HUDEP-2 (cell line): ENCODE data around the gene MAP4K5.

Experiments
- DNase-seq, 76 experiments: peaks; one replicate each; lab custom pipeline; 2025; ENCODE audit not compliant: unreplicated experiment in 76 of 76; lab: John Stamatoyannopoulos, UW

MAP4K5 gene

DNA sequence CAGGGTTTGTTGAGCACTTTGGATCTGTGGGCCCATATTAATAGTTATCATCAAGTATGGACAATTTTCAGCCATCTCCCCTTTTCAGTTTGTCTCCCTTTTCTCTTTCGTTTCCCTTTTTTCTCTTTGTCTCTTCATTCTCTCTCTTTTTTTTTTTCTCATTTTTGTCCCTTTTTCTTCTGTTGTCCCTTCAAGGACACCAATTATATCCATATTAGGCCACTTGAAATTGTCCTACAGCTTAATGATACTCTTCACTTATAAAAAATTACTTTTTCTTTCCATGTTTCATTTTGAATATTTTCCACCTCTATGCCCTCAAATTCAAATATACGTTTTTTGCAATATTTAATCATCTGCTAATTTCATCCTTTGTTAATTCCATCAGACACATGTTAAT is 53.3 kb downstream of the MAP4K5 start:
- no peak for DNase-seq

DNA sequence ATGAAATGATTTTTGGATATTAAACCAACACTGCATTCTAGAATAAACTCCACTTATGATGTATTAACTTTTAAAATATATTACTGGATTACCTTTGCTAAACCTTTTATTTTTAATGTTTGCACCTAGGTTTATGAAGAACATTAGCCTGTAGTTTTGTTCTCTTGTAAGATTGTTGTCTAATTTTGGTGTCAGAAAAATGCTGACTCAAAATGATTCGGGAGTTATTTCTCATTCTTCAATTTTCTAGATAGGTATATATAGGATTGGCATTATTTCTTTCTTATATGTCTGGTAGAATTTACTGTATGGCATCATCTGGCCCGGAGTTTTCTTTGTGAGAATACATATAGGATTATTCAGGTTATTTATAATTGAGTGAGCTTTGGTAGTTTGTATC is 54.6 kb downstream of the MAP4K5 start:
- no peak for DNase-seq

DNA sequence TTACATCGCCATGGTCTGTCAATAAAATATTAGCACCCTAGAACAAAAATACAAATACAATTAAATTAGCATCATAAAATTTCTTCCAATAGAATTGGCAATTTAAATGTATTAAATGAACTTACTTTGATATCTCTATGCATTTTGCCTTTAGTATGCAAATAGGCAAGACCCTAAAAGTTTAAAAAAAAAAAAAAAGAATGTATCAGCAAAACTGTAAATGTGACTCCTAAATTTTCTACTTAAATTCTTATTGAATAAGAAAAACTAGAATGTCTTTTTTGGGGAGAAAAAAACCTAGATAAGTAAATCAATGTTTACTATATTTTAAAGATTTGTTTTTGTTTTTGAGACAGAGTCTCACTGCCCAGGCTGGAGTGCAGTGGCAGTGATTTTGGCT is 56.2 kb downstream of the MAP4K5 start:
- no peak for DNase-seq

DNA sequence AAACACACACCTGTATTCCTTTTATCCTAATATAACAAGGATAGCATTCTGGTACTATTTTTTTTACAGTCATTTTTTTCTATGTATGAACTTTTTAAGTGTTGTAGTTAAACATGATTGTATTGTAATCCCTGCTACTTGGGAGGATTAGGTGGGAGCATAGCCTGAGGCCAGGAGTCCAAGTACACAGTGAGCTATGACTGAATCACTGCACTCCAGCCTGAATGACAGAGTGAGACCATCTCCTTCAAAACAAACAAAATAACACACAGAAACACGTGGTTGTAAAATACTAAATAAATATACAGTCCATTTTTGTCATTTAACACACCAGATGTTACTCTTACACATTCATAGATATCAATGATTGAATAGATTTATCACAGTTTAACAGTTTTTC is 56.9 kb downstream of the MAP4K5 start:
- no peak for DNase-seq

DNA sequence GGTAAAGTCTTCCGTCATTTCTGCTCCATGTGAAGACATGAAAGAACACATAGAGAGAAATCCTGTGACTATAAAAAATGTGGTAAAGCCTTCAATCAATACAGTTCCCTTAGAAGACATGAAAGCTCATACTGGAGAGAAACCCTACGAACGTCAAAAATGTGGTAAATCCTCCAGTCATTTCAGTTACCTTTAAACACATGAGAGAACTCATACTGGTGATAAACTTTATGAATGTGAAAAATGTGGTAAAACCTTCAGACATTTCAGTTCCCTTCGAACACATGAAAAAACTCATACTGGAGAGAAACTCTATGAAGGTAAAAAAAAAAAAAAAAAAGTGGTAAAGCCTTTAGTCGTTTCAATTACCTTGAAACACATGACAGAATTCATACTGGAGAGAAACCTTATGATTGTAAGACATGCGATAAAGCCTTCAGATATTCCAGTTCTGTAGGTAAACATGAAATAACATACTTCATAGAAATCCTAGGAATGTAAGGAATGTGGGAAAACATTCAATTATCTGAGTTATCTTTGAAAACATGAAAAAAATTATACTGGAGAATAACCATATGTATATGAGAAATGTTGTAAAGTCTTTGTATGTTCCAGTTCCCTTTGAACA is 60.4 kb downstream of the MAP4K5 start:
- DNase-seq = no peak

DNA sequence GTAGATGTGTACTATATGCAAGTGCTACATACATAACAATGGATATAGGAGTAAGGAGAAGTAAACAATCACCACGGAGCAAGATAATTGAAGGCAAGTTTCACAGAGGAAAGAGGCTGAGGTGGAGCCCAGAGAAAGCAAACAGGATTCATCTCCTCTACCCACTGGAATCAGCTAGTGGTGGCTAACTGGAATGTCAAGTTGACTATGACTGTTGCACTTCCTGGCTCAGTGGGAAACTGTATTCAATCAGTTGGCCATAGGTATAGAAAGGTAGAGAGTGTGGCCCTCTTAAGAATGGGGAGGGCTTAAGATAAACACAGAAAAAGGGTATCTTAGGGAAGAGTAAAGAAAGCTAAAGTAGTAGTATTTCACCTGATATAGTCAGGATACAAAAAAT is 62.4 kb downstream of the MAP4K5 start:
- no peak for DNase-seq

DNA sequence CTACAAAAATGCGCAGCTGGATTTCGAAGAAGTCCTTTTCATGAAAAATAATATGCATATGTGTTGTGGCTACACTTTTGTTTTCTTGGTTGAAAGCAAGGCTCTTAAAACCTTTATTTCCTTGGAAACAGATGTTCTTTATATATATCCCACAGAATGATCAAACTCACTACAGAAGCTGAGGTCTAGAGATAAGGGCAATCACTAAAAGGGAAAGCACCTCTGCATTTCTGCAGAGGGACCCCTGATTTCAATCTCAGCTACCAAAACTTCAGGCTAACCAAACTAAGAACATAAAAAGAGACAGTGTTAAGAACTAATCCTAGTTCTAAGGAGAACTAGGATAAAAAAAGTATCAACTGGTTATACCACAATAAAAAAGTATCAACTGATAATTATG is 70.3 kb downstream of the MAP4K5 start:
- no peak for DNase-seq

DNA sequence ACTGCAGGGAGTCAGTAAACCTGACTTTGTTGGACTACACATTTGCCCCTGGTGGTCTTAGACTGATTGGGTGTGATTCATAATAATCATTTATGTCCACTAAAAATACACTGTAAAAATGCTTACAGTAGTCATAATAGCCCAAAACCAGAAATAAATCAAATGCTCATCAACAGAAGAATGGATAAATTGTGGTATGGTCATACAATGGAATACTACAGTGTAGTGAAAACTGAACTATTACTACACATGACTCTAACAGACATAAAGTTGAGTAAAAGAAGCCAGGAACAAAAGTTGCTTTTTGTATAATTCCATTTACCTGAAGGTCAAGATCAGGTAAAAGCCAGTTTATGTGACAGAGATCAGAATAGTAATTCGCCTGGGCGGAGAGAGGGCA is 78.5 kb downstream of the MAP4K5 start:
- no peak for DNase-seq

DNA sequence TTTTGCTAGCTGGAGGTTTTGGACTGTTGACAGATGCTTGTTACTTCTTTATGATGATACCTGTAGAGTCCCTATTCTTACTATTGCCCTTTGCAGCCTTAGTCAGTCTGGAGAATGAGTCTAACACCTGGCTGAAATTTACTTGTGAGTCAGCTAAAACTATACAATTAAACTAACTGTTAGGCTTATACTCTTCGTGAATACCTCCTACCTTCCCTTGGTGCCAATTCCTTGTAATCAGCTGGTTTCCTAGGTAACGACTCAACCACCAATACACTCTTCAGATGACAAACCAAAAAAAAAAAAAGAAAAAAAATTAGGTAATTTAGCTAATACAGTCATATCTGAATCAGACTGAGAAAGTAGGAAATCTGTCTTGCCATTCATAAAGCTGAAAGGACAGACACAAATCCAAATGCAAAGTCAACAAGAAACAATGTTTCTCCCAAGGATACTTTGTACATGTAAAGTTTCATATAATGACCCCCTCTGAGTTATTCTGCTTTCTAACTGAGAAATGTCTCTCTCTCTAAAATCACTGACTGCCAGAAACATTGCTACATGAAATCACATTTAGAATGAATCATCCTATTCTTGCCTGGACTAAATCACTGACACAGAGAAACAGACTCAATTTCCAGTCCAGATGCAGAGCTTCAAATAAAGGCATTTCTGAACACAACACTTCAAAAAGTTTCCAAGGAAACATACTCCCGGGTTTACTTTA is 79.2 kb downstream of the MAP4K5 start:
- DNase-seq = no peak

DNA sequence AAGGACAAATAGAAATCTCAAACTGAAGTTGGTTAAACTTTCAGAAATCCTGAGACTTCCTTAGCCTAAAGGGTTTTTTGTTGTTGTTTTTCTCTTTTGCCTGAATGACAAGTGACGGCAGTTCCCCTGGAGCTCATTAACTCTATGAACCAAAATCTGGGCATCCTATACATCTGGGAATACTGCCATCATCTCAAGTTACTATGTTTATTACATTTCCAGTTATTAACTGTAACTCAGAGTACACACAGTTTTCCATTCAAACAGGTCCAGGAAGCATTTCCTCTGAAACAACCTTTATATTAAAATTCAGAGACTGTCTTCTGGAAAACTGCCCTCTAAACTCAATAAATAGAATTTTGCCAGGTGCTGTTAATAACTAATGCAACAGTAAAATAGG is 80.1 kb downstream of the MAP4K5 start:
- no peak for DNase-seq

DNA sequence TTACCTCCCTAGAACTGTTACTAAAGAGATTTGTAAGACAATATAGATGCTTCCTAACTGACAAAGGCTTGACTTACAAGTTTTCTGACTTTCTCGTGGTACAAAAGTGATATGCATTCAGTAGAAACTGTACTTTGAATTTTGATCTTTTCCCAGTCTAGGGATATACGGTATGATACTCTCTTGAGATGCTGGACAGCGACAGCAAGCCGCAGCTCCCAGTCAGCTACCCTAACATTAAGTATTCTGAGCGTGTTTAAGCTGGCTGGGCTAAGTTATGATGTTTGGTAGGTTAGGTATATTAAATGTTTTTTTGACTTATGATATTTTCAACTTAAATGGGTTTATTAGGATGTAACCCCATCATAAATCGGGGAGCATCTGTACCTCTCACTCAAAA is 80.5 kb downstream of the MAP4K5 start:
- no peak for DNase-seq

DNA sequence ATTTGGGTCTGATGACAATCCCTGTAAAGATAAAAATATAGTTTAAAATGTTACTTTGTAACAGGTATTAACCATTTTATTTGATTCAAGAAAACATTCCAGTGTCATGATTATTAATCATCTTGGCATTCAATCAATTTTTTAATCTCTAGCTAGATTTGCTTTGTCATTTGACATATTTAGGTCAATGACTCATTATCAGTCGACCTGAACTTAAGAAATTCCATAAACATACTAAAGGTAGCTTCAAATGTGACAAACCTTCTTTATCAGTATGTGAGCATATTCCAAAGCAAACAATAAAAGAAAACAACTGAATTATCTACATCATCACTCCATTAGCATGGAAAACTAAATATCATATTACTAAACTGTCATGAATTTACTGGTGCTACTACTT is 84.9 kb downstream of the MAP4K5 start:
- no peak for DNase-seq

DNA sequence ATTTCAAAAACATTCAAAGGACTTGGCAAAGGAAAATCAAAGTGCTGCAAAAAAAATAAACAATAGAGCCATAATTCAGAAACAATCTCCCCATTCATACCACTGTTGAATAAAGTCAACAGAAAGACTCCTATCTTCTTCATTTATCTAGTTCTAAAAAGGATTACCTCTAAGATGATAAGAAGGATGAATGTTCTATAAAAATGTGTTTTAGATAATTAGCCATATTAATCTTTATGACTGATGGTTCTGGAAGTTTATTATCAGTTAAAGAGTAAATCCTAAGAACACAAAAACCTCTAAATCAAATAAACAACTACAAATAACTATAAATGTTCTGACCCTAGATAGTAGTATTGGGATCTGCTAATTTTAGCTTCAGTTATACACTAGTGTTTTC is 97.8 kb downstream of the MAP4K5 start:
- DNase-seq = no peak

DNA sequence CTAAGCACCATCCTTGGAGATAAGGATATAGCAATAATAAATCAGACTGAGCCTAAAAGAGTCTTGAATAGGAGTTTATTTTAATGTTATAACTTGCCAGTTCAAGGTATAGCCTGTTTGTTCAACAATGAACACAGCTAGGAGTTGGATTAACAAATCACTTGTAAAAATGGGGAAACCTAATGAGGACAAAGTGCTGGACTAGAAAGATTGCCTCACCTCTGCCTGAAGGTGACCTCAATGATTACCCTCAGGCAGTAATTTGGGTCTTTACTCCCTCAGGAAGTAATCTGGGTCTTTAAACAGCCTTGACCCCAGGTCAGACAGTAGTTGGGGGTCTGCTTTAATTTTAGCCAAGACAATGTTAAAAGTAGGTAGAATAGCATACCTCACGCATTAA is 100.2 kb downstream of the MAP4K5 start:
- DNase-seq = no peak

DNA sequence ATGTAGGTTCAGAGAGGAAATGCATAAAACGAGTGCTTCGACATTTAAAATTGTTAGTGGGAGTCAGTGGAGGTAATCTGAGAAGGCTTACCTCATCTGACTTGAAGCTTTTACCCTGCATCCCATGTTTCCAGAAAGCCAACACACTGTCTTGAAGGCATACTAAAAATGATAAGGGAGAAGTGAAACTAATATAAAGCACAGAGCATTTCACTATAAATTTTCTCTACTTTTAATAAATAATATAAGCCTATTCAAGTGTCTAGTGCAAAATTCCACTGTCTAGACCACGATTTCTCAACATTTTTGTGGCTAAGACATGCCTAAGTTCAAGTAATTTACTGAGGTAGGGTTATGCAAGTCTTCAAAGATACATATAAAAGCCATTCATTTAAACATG is 106.6 kb downstream of the MAP4K5 start:
- DNase-seq = no peak

DNA sequence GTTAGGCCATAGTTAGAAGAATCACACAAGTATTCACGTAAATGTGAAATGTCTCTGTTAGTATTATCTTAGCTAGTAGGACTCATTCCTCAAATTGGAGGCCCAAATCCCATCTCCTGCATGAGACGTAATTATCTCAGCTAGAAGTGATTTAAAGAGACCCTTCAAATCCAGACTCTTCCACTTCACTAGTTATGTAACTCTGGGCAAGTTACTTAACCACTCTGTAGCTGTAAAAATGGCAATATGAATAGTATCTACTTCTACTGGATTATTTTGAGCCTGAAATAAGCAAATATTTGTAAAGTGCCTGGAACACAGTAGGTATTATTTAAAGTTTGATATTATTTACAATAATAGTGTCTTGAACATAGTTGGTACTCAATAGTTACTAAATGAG is 107.3 kb downstream of the MAP4K5 start:
- DNase-seq = no peak

DNA sequence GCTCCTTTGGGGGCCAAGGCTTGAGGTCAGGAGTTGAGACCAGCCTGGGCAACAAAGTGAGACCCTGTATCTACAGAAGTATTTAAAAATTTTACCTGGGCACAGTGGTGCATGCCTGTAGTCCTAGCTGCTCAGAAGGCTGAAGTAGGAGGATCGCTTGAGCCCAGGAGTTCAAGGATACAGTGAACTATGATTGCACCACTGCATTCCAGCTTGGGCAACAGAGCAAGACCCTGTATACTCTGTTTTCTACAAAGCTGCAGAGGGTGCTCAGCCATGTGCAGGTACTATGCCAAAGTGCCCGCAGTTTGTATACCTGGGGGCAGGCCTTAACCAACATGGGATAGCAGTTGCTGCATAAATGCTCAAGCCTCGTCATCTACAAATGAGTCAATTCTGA is 108.8 kb downstream of the MAP4K5 start:
- no peak for DNase-seq

DNA sequence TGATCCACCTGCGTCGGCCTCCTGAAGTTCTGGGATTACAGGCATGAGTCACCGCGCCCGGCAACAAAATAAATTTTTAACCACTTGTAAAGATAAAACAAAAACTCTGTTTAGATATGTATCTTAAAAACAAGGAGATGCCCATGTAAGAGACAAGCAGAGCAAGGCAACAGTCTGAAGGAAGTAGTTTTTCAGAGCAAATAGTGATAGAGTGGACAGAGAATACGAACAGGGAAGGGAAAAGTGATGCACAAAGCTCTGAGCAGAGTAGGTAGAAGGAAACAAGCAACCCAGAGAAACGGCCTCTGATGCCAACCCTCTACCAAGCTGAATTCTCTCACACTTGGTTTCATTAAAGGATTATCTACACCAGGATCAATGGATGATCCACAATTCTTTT is 110.9 kb downstream of the MAP4K5 start:
- no peak for DNase-seq

DNA sequence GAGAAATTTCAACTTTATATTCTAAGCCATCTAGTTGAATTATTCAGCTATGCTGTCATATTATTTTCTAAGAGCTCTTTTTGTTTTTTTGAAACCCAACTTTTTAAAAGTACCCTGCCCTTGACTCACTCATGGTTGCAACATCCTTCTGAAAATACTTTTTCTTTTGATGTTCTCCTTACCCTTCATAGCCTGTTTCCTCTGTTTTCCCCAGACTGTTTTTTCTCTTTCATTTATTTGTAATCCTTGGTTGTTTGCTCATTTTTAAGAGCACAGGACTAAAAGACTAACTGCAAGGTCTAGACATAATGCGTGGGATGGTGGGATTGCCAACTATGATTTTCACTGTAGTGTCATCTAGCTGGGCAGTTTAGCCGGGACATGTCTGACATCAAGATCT is 114.5 kb downstream of the MAP4K5 start:
- DNase-seq = no peak

DNA sequence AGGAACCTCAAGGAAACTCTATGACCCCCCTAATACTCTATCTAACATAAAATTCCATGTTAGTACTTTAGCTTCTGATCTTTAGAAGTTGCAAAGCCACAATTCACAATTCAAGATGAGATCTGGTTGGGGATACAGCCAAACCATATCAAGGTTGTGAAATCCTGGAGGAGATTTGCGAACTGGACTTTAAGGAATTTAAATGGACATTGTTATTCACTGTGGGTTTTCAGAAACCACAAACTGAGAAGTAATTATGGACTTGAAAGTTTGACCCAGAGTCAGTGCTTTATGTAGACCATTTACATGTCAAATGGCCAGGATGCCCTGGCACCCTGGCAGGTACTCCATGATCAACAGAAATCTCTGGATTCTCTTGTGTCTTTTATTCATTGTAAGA is 121.4 kb downstream of the MAP4K5 start:
- DNase-seq = no peak

DNA sequence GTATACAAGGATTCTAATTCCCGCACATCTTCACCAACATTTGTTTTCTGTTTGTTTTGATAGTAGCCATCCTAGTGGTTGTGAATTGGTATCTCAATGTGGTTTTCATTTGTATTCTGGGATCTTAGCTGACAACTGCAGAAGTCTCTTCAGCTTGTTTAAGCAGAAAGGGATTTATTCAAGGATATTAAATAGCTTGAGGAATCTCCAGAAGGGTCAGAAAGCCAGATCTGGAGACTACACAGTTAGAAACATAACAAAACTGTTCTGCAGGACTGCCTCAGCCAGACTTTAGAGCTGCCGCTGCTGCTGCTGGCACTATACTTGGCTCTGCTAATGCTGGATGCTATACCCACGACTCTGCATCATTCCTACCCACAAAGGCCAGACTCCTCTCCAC is 122.3 kb downstream of the MAP4K5 start:
- DNase-seq = no peak

DNA sequence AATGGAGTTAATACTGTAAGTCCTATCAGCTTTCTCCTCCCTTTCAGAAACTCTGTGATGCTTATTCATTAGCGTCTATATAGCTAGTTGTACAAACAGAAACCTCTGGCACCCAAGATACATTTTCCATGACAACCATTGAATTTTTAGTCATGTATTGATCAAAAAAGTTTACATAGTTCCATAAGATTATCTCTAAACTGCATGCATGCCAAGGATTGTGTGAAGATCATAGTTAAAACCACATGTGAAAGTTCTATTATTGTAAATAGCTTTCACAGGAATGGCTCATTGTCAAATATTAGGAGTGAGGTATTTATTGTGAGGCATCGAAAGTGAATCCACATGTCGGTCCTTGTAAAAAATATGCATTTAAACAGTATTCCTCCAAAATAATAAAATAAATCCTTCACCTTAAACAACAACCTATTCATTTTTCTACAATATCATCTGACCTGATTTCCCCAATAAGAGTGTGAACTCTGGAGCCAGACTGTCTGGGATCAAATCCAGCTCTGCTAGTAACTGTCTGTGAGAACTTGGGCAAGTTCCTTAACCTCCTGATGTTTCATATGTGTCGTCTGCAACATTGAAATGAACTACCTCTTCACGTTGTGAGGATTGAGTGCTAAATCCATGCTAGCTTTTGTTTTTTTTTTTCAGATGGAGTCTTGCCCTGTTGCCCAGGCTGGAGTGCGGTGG is 125.1 kb downstream of the MAP4K5 start:
- no peak for DNase-seq
